HG02642 (cell line): ENCODE data around the gene DLL3.

Experiments
- ATAC-seq: cut with Tn5 transposase; IDR thresholded peaks from one replicate; pipeline ENCODE4 v1.9.1; 2021; ENCODE audit warnings: mild to moderate bottlenecking; ENCODE audit not compliant: unreplicated experiment, poor library complexity

DLL3 gene

GRCh38 chr19:39546599-39546998 lies 47.9 kb downstream of the DLL3 start:
- no peak for ATAC-seq

GRCh38 chr19:39550197-39550596 lies 51.5 kb downstream of the DLL3 start:
- ATAC-seq: no peak

DNA sequence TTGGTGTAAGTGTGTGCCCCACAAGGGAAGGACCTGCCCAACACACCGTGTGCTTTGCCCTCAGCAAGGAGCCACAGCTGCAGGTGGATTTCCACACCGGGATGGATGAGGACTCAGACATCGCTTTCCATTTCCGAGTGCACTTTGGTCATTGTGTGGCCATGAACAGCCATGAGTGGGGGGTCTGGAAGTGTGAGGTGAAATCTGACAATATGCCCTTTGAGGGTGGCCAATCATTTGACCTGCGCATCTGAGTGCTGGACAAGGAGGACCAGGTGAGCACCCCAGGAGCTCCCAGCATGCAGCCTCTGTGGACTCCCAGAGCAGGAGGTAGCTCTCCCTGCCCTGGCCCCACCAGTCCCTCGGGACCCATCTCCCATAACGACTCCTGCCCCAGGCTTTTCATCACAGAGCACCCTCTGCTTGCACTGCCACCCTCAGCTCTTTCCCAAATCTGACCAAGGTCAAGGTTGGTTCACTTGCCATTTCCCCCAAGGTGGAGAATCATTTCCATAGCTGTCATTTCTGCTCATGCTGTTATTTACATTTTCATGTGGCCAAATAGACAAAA lies 54.4 kb downstream of the DLL3 start:
- no peak for ATAC-seq

GRCh38 chr19:39554701-39555311 lies 56.1 kb downstream of the DLL3 start:
- no peak for ATAC-seq

- ATAC-seq: no peak
Observed at GRCh38 chr19:39555883-39556282, 57.1 kb downstream of the DLL3 start.
